ENCODE measurements around the gene CCDC149. TPM values are rescaled to one million over a fixed set of nuclear protein-coding genes. Genes with fewer than 3 reads are reported as not detected.

Gene CCDC149
- total and polyA plus RNA-seq, 2 of the 8 experiments (the other 6 are each of a cell fraction or from before 2014, with no cell fraction given): 2.2 to 5.6 TPM

- TF ChIP-seq, protein P1, sequence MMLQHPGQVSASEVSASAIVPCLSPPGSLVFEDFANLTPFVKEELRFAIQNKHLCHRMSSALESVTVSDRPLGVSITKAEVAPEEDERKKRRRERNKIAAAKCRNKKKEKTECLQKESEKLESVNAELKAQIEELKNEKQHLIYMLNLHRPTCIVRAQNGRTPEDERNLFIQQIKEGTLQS (IDR thresholded peaks at IDR 0.05; ENCODE audit: insufficient read depth, low read depth, low read length): no peak
- TF ChIP-seq CREB1 (IDR thresholded peaks at IDR 0.05): no peak
Observed at GRCh38 chr4:24799544-24800324, 113.1 kb downstream of the CCDC149 start (continued).
